AG04450 (cell line): ENCODE results near the gene L2HGDH. TPM values are rescaled to one million over a fixed set of nuclear protein-coding genes. Genes with fewer than 3 reads are reported as not detected.

ENCODE experiments used
- CTCF ChIA-PET: fragments of 300-600, 350-600 bp; formaldehyde crosslinking; extraction: SDS; loops from one replicate; lab custom pipeline; 2022; ENCODE audit warnings: antibody characterized with exemption, inconsistent platforms; lab: Charles Lee
- POLR2A ChIA-PET: fragments of 350-600 bp; formaldehyde crosslinking; extraction: SDS; loops from one replicate; lab custom pipeline; 2021; ENCODE audit warnings: antibody characterized with exemption, inconsistent platforms; lab: Yijun Ruan, JAX
- DNase-seq: peaks from one replicate; pipeline ENCODE4 v3.0.0-alpha.2; 2011; ENCODE audit warnings: low read depth, low spot score
- H3K27ac ChIP-seq: one replicate; pipeline ENCODE4 v1.5.1; 2012; ENCODE audit warnings: low read depth, low read length, control low read depth
- H3K27me3 ChIP-seq: one replicate; pipeline ENCODE4 v1.6.0; 2012; ENCODE audit warnings: low read length; ENCODE audit not compliant: control insufficient read depth, insufficient read depth
- H3K4me3 ChIP-seq: 2 replicates; pipeline ENCODE4 v1.5.1; 2011; ENCODE audit warnings: mild to moderate bottlenecking, low read depth, low read length, control low read depth
- H3K9me3 ChIP-seq: 2 replicates; pipeline ENCODE4 v1.5.1; 2012; ENCODE audit warnings: low read length; ENCODE audit not compliant: control insufficient read depth, insufficient read depth
- polyA plus RNA-seq: library from polyadenylated mRNA; depleted of rRNA; stranded (reverse); fragments of >200 nt; gene quantifications from 2 replicates; pipeline ENCODE4 v1.2.3, GENCODE V29; 2011; rRNA removed
- small RNA-seq: library from RNA; depleted of rRNA; stranded (forward); fragments of <200 nt; gene quantifications from one replicate; pipeline ENCODE3, GENCODE V24; 2012; ENCODE audit warnings: low read depth; ENCODE audit not compliant: insufficient read length
- TF ChIP-seq, protein P1 (sequence below): IDR thresholded peaks from 2 replicates; pipeline ENCODE4 v1.5.1; 2011; ENCODE audit warnings: low read depth, low read length, control low read depth, inconsistent platforms

L2HGDH gene
- polyA plus RNA-seq, 1 experiment = 3.6 TPM

DNA sequence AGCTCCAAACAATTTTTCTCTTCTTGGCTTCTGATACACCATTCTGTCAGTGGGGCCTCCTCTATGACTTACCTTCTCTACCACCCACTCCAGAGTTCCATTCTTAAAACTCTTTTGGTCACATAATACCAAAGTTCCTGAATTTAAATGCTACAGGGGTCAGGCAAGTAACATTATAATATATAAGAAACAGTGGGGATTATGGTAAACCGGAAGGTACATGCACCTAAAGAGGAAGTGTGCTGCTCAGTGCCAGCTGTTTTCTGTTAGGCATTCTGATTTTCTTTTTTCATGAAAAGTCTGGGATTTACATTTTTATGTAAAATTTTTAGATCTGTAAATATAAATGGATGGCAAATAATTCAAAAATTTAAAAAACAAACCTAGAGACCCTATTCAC, 120.5 kb downstream of the L2HGDH start:
- POLR2A ChIA-PET = no interaction called here
- Histone ChIP-seq H3K9me3 (no peaks in the 10 kb centered on the region), H3K27ac (no peak overlapping the region), H3K4me3 (no peak overlapping the region), H3K27me3 (no peaks in the 10 kb centered on the region)
- CTCF ChIA-PET = interaction anchor here (0.8 to 1.4 kb wide), 2 partner anchors 11 to 12 kb away, joined by 3 to 6 read pairs; no protein-coding TSS in a partner anchor
- TF ChIP-seq, protein P1, sequence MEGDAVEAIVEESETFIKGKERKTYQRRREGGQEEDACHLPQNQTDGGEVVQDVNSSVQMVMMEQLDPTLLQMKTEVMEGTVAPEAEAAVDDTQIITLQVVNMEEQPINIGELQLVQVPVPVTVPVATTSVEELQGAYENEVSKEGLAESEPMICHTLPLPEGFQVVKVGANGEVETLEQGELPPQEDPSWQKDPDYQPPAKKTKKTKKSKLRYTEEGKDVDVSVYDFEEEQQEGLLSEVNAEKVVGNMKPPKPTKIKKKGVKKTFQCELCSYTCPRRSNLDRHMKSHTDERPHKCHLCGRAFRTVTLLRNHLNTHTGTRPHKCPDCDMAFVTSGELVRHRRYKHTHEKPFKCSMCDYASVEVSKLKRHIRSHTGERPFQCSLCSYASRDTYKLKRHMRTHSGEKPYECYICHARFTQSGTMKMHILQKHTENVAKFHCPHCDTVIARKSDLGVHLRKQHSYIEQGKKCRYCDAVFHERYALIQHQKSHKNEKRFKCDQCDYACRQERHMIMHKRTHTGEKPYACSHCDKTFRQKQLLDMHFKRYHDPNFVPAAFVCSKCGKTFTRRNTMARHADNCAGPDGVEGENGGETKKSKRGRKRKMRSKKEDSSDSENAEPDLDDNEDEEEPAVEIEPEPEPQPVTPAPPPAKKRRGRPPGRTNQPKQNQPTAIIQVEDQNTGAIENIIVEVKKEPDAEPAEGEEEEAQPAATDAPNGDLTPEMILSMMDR = no peak
- no peak for DNase-seq

Small RNAs within 50 kb of the gene (small RNA-seq; reads per million reads assigned to genes)
- gene MIR4504 = 0.81 reads per million

Other genes starting within 250 kb of the L2HGDH start
- 5.1 and 7.7 TPM in 2 replicates for gene VCPKMT, start 195.7 kb downstream of the L2HGDH start, polyA plus RNA-seq
- 13.1 and 17.8 TPM in 2 replicates for gene SOS2, start 80.7 kb downstream of the L2HGDH start, polyA plus RNA-seq
- 8.1 and 12.6 TPM in 2 replicates for gene DMAC2L, start 95 bp upstream of the L2HGDH start, polyA plus RNA-seq
- 8.2 and 20.1 TPM in 2 replicates for gene CDKL1, start 84.7 kb upstream of the L2HGDH start, polyA plus RNA-seq
- gene MAP4K5, start 220.3 kb upstream of the L2HGDH start, polyA plus RNA-seq = 30.3 and 35.4 TPM in 2 replicates
- 8.2 and 11.5 TPM in 2 replicates for gene ATL1, start 247.9 kb upstream of the L2HGDH start, polyA plus RNA-seq